Panc1 (cell line): ENCODE measurements around the gene GOLGA8Q. TPM values are rescaled to one million over a fixed set of nuclear protein-coding genes. Genes with fewer than 3 reads are reported as not detected.
A peak's percentile ranks its signal among the peaks of the same experiment; 100 is the strongest.
"Not testable (repeated sequence)": the region's sequence is repeated elsewhere in the genome, so short reads cannot be mapped to it uniquely, and the experiment has no call there.

Source experiments
- ATAC-seq: fragments of 200-7000 bp; cut with Tn5 transposase; 2 replicates; pipeline ENCODE4 v1.9.1; 2020; ENCODE audit warnings: mild to moderate bottlenecking, moderate library complexity
- Bru-seq: library from RNA; stranded (reverse); fragments of 400-500 nt; gene quantifications from one replicate; lab custom pipeline; 2021; lab: Mats Ljungman, UMichigan
- BruChase-seq, 2 experiments: library from RNA; stranded (reverse); fragments of 400-500 nt; gene quantifications; one replicate each; lab custom pipeline; 2021; lab: Mats Ljungman, UMichigan
- BruUV-seq: library from RNA; stranded (reverse); fragments of 400-500 nt; replicated peaks from 2 replicates; lab custom pipeline; 2021; lab: Mats Ljungman, UMichigan
- CTCF ChIA-PET: fragments of 300-600 bp; sonication (Branson Sonifier 250); formaldehyde crosslinking; loops from one replicate; lab custom pipeline; 2022; ENCODE audit warnings: antibody characterized with exemption; lab: Charles Lee
- POLR2A ChIA-PET: fragments of 300-600 bp; sonication (Branson Sonifier 250); formaldehyde crosslinking; loops from one replicate; lab custom pipeline; 2022; ENCODE audit warnings: antibody characterized with exemption; lab: Charles Lee
- DNase-seq: peaks from one replicate; pipeline ENCODE4 v3.0.0-alpha.2; 2010; ENCODE audit warnings: low read depth, low spot score
- H3K27ac ChIP-seq: 2 replicates; pipeline ENCODE4 v1.5.1; 2011; ENCODE audit warnings: mild to moderate bottlenecking, low read length, inconsistent platforms
- H3K27me3 ChIP-seq: fragments of 200-500 bp; sonication (Bioruptor generic); 2 replicates; pipeline ENCODE4 v1.6.0; 2014; ENCODE audit warnings: low read length, inconsistent platforms; ENCODE audit not compliant: control insufficient read depth, insufficient read depth
- H3K36me3 ChIP-seq: fragments of 200-500 bp; sonication (Bioruptor generic); 2 replicates; pipeline ENCODE4 v1.5.1; 2014; ENCODE audit warnings: inconsistent platforms, mild to moderate bottlenecking, low read length, moderate library complexity; ENCODE audit not compliant: control insufficient read depth, insufficient read depth
- H3K4me1 ChIP-seq: 2 replicates; pipeline ENCODE4 v1.5.1; 2011; ENCODE audit warnings: inconsistent platforms, mild to moderate bottlenecking, low read length, moderate library complexity; ENCODE audit not compliant: control insufficient read depth, insufficient read depth
- H3K4me3 ChIP-seq, 2 experiments: 2 replicates each; pipeline ENCODE4 v1.5.1; 2011 to 2012; ENCODE audit warnings: low read depth in 2 of 2, low read length in 2 of 2, mild to moderate bottlenecking in 2 of 2, inconsistent platforms in 1 of 2, moderate library complexity in 1 of 2
- H3K9me3 ChIP-seq: fragments of 200-500 bp; sonication (Bioruptor generic); 2 replicates; pipeline ENCODE4 v1.5.1; 2014; ENCODE audit warnings: low read depth, mild to moderate bottlenecking, inconsistent platforms, low read length, moderate library complexity; ENCODE audit not compliant: control insufficient read depth, insufficient read depth
- in situ Hi-C: cut with HindIII; loops from 2 replicates; pipeline ENCODE4 v1.10.0; 2016; ENCODE audit warnings: low sequenced_read_pairs, low pct_unique_long_range_greater_than_20kb
- intact Hi-C: fragments of 100-400 bp; cut with micrococcal nuclease; formaldehyde crosslinking; loops from one replicate; pipeline ENCODE4 v1.10.0; 2022; ENCODE audit not compliant: unreplicated experiment
- long read RNA-seq: library from polyadenylated mRNA; unstranded; transcript quantifications from one replicate; pipeline ENCODE4 v2.0.0, GENCODE V29; 2021; ENCODE audit not compliant: unreplicated experiment
- polyA plus RNA-seq: library from polyadenylated mRNA; unstranded; fragments of >200 nt; gene quantifications from one replicate; pipeline ENCODE4 v1.2.1, GENCODE V29; 2012; ENCODE audit warnings: missing spikeins; ENCODE audit not compliant: insufficient read length
- total RNA-seq: library from RNA; stranded (reverse); gene quantifications from one replicate; pipeline ENCODE4 v1.2.1, GENCODE V29; 2021; ENCODE audit not compliant: unreplicated experiment

The GOLGA8Q gene
- 1.1 TPM for total RNA-seq
- polyA plus RNA-seq: 0.68 TPM
- percentile 23 among the genes with signal in this experiment for Bru-seq, nascent RNA
- percentile 29 among the genes with signal in this experiment for BruChase-seq, experiment 1, labeled RNA remaining after a 2-hour chase
- BruChase-seq, experiment 2, labeled RNA remaining after a 6-hour chase: percentile 34 among the genes with signal in this experiment
- long read RNA-seq: 0 reads

GRCh38 chr15:30551750-30552149 lies at the start of gene GOLGA8Q:
Gene GOLGA8Q, plus strand, starts transcription at chr15:30552050. Its CDS starts 28 bp downstream, at chr15:30552078.
- in situ Hi-C loops, H3K36me3 ChIP-seq, H3K27ac ChIP-seq, CTCF ChIA-PET, H3K27me3 ChIP-seq, H3K9me3 ChIP-seq, intact Hi-C loops, H3K4me1 ChIP-seq, POLR2A ChIA-PET, DNase-seq, ATAC-seq, H3K4me3 ChIP-seq, BruUV-seq: not testable (repeated sequence)

- intact Hi-C loops, POLR2A ChIA-PET, H3K36me3 ChIP-seq, CTCF ChIA-PET, ATAC-seq, H3K27me3 ChIP-seq, H3K9me3 ChIP-seq, H3K27ac ChIP-seq, H3K4me1 ChIP-seq, in situ Hi-C loops, DNase-seq, H3K4me3 ChIP-seq, BruUV-seq: not testable (repeated sequence)
Measured at GRCh38 chr15:30502904-30503781, 48.7 kb upstream of the GOLGA8Q start.

GRCh38 chr15:30504162-30504843 lies 47.5 kb upstream of the GOLGA8Q start:
- DNase-seq, H3K4me3 ChIP-seq, BruUV-seq, H3K9me3 ChIP-seq, H3K27ac ChIP-seq, H3K27me3 ChIP-seq, POLR2A ChIA-PET, ATAC-seq, CTCF ChIA-PET, H3K36me3 ChIP-seq, in situ Hi-C loops, intact Hi-C loops, H3K4me1 ChIP-seq: not testable (repeated sequence)

- ATAC-seq, CTCF ChIA-PET, BruUV-seq, H3K9me3 ChIP-seq, H3K27ac ChIP-seq, H3K4me3 ChIP-seq, H3K4me1 ChIP-seq, DNase-seq, H3K27me3 ChIP-seq, H3K36me3 ChIP-seq, intact Hi-C loops, in situ Hi-C loops, POLR2A ChIA-PET: not testable (repeated sequence)
Measured at GRCh38 chr15:30514545-30514944, 37.3 kb upstream of the GOLGA8Q start.
